ENCODE results near the gene PACRG. TPM values are rescaled to one million over a fixed set of nuclear protein-coding genes. Genes with fewer than 3 reads are reported as not detected.

Gene PACRG
- polyA plus RNA-seq, 1 of the 3 experiments (the other 2 are of a cell fraction) = 0.56 TPM

DNA sequence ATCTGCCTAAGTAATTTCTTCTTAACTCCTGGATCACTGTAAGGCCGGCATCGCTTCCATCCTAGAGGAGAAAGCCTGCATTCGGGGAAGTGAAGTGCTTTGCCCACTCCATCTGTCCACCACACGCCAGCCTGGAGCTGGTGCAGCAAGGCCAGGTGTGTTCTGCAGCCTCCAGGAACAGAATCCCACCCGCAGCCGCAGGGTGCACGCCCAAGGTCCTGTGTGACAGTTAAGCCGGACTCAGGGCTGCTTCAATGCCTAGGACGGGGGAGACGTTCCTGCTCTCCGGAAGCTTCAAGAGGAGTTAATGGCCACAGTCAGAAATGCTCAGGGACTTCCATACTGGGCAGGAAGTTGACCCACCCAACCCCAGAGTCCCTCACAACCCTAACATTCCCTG is 600.6 kb downstream of the PACRG start:
- Histone ChIP-seq H2AFZ (ENCODE audit: low read depth) (no peak overlapping the region), H3K9ac (no peak overlapping the region), H3K4me1 (ENCODE audit: control insufficient read depth in 1 of 2, insufficient read depth in 2 of 2, low read depth in 1 of 2, low read length in 1 of 2) (no peaks in the 10 kb centered on the region; a peak in 1 of 4 replicates), H4K20me1 (ENCODE audit: insufficient read depth) (no peaks in the 10 kb centered on the region), H3F3A (replicated peaks; ENCODE audit: insufficient read depth) (no peaks in the 10 kb centered on the region), H3K36me3 (replicated peaks in 1 of 2; ENCODE audit: control insufficient read depth in 1 of 2, insufficient read depth in 2 of 2, low read length in 1 of 2) (no peaks in the 10 kb centered on the region), H3K79me2 (ENCODE audit: insufficient read depth) (no peaks in the 10 kb centered on the region), H3K4me3 (ENCODE audit: low read depth in 2 of 2, low read length in 1 of 2) (no peak overlapping the region), H3K9me2 (no peaks in the 10 kb centered on the region), H3K4me2 (no peak overlapping the region), H3K27ac (ENCODE audit: low read depth in 2 of 2, low read length in 1 of 2) (no peak overlapping the region), H3K9me3 (no peaks in the 10 kb centered on the region), H3K27me3 (ENCODE audit: insufficient read depth) (no peaks in the 10 kb centered on the region)
- TF ChIP-seq NRF1 (IDR thresholded peaks at IDR 0.05; ENCODE audit: low read depth, low read length) (no peak), SIN3A (IDR thresholded peaks at IDR 0.05; ENCODE audit: borderline replicate concordance, low read depth, low read length) (no peak)
- no peak for DNase-seq
- POLR2A ChIA-PET = no interaction called here
- CTCF ChIA-PET = interaction anchor here (1.1 kb wide), 1 partner anchor 26 kb away, joined by 4 read pairs; no protein-coding TSS in a partner anchor
- WGBS (ENCODE audit: low lambda C conversion rate) = 93% methylated on average over 6 of the region's 11 CpGs

DNA sequence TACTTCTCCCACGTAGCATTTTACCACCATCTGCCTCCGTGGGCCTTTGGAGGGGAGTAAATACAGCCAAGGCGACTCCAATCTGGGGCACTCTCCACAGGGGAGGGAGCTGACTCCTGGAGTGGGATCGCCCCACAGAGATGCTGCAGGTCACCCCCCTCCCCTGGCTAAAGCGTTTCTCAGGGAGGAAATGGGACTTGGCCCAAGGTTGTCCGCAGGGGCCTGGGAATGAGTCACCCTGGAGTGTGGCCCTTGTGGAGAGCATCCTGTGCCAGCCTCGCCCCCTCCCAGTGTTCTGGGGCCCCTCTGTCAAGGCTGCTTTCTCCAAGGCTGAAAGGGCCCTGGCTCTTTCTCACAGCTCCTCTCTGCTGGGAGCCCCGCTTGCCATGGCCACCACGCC is 602.2 kb downstream of the PACRG start:
- Histone ChIP-seq H4K20me1 (ENCODE audit: insufficient read depth) (no peaks in the 10 kb centered on the region), H3K9me3 (no peaks in the 10 kb centered on the region), H3K9ac (no peak overlapping the region), H3K36me3 (replicated peaks in 1 of 2; ENCODE audit: control insufficient read depth in 1 of 2, insufficient read depth in 2 of 2, low read length in 1 of 2) (no peaks in the 10 kb centered on the region), H3F3A (replicated peaks; ENCODE audit: insufficient read depth) (no peaks in the 10 kb centered on the region), H3K79me2 (ENCODE audit: insufficient read depth) (no peaks in the 10 kb centered on the region), H3K27me3 (ENCODE audit: insufficient read depth) (no peaks in the 10 kb centered on the region), H3K4me3 (ENCODE audit: low read depth in 2 of 2, low read length in 1 of 2) (no peak overlapping the region), H2AFZ (ENCODE audit: low read depth) (no peak overlapping the region), H3K4me2 (no peak overlapping the region), H3K4me1 (ENCODE audit: control insufficient read depth in 1 of 2, insufficient read depth in 2 of 2, low read depth in 1 of 2, low read length in 1 of 2) (no peaks in the 10 kb centered on the region; a peak in 1 of 4 replicates), H3K27ac (ENCODE audit: low read depth in 2 of 2, low read length in 1 of 2) (no peak overlapping the region), H3K9me2 (no peaks in the 10 kb centered on the region)
- ChIA-PET CTCF (no interaction called here), POLR2A (no interaction called here)
- TF ChIP-seq EZH2phosphoT487 (IDR thresholded peaks at IDR 0.05; ENCODE audit: borderline replicate concordance, low read depth) (no peak), FOSL2 (IDR thresholded peaks at IDR 0.05; ENCODE audit: borderline replicate concordance, low read depth) (peak; percentile 18; the same call in 1 of the 2 replicates)
- no peak for DNase-seq
- WGBS (ENCODE audit: low lambda C conversion rate) = 89% methylated on average over 5 of the region's 9 CpGs

DNA sequence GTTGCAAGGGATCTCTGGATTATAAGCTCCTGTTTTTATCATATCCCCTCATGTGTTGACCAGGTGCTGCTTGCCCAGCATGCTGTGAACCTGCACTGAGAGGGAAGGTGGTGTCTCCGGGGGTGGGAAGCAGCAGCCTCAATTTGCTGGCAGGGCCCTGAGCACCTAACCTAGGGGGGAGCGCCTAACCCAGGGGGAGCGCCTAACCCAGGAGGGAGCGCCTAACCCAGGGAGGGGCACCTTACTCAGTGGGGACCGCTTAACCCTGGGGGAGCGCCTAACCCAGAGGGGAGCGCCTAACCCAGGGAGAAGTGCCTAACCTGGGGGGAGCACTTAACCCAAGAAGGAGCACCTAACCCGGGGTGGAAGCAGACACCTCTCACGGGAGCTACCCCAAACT is 603.5 kb downstream of the PACRG start:
- WGBS (ENCODE audit: low lambda C conversion rate) = 77% methylated on average over 9 of the region's 9 CpGs
- Histone ChIP-seq H3K27ac (ENCODE audit: low read depth in 2 of 2, low read length in 1 of 2) (no peak overlapping the region), H3F3A (replicated peaks; ENCODE audit: insufficient read depth) (no peaks in the 10 kb centered on the region), H3K79me2 (ENCODE audit: insufficient read depth) (no peaks in the 10 kb centered on the region), H3K4me1 (ENCODE audit: control insufficient read depth in 1 of 2, insufficient read depth in 2 of 2, low read depth in 1 of 2, low read length in 1 of 2) (no peaks in the 10 kb centered on the region; a peak in 1 of 4 replicates), H2AFZ (ENCODE audit: low read depth) (no peak overlapping the region), H3K9me2 (no peaks in the 10 kb centered on the region), H3K27me3 (ENCODE audit: insufficient read depth) (no peaks in the 10 kb centered on the region), H3K9ac (no peak overlapping the region), H3K4me3 (ENCODE audit: low read depth in 2 of 2, low read length in 1 of 2) (no peak overlapping the region), H3K4me2 (no peak overlapping the region), H3K36me3 (replicated peaks in 1 of 2; ENCODE audit: control insufficient read depth in 1 of 2, insufficient read depth in 2 of 2, low read length in 1 of 2) (no peaks in the 10 kb centered on the region), H4K20me1 (ENCODE audit: insufficient read depth) (no peaks in the 10 kb centered on the region), H3K9me3 (no peaks in the 10 kb centered on the region)
- no peak for TF ChIP-seq NFIC (IDR thresholded peaks at IDR 0.05; ENCODE audit: borderline replicate concordance)
- no peak for TF ChIP-seq CHD2 (IDR thresholded peaks at IDR 0.05; ENCODE audit: low read length, partially characterized antibody)
- DNase-seq = no peak
- ChIA-PET CTCF (interaction anchor here (0.7 kb wide), 1 partner anchor 24 kb away, joined by 3 read pairs; no protein-coding TSS in a partner anchor), POLR2A (no interaction called here)

DNA sequence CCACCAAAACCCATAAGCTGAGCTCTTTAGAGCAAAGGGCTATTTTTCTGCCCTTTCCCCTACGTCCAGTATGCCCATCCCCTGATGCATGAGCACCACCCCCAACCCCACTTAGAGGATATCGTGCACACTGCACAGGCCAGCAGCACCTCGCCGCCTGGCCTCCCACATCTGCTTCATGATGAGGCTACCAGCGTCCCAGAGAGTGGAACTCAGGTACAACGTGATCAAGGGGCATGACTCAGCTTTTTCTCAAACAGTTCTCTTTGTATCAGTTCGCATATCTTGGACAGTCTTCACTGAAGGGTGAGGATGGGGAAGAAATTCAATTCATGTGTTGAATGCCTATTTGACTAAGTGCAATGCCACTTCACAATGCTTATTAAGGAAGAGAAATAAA is 604.8 kb downstream of the PACRG start:
- Histone ChIP-seq H3F3A (replicated peaks; ENCODE audit: insufficient read depth) (no peaks in the 10 kb centered on the region), H3K27ac (ENCODE audit: low read depth in 2 of 2, low read length in 1 of 2) (no peak overlapping the region), H2AFZ (ENCODE audit: low read depth) (no peak overlapping the region), H3K9me2 (no peaks in the 10 kb centered on the region), H3K9me3 (no peaks in the 10 kb centered on the region), H3K4me3 (ENCODE audit: low read depth in 2 of 2, low read length in 1 of 2) (no peak overlapping the region), H3K4me1 (ENCODE audit: control insufficient read depth in 1 of 2, insufficient read depth in 2 of 2, low read depth in 1 of 2, low read length in 1 of 2) (no peaks in the 10 kb centered on the region; a peak in 1 of 4 replicates), H3K27me3 (ENCODE audit: insufficient read depth) (no peaks in the 10 kb centered on the region), H4K20me1 (ENCODE audit: insufficient read depth) (no peaks in the 10 kb centered on the region), H3K79me2 (ENCODE audit: insufficient read depth) (no peaks in the 10 kb centered on the region), H3K4me2 (no peak overlapping the region), H3K36me3 (replicated peaks in 1 of 2; ENCODE audit: control insufficient read depth in 1 of 2, insufficient read depth in 2 of 2, low read length in 1 of 2) (no peaks in the 10 kb centered on the region), H3K9ac (no peak overlapping the region)
- 69% methylated on average over 7 of the region's 7 CpGs for WGBS (ENCODE audit: low lambda C conversion rate)
- POLR2A ChIA-PET = no interaction called here
- CTCF ChIA-PET = no interaction called here
- no peak for DNase-seq
- TF ChIP-seq TCF12 (IDR thresholded peaks at IDR 0.05) = no peak
- TF ChIP-seq, protein P1, sequence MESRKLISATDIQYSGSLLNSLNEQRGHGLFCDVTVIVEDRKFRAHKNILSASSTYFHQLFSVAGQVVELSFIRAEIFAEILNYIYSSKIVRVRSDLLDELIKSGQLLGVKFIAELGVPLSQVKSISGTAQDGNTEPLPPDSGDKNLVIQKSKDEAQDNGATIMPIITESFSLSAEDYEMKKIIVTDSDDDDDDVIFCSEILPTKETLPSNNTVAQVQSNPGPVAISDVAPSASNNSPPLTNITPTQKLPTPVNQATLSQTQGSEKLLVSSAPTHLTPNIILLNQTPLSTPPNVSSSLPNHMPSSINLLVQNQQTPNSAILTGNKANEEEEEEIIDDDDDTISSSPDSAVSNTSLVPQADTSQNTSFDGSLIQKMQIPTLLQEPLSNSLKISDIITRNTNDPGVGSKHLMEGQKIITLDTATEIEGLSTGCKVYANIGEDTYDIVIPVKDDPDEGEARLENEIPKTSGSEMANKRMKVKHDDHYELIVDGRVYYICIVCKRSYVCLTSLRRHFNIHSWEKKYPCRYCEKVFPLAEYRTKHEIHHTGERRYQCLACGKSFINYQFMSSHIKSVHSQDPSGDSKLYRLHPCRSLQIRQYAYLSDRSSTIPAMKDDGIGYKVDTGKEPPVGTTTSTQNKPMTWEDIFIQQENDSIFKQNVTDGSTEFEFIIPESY (IDR thresholded peaks at IDR 0.05; ENCODE audit: borderline replicate concordance, low read depth) = no peak
- no peak for TF ChIP-seq TAF1 (IDR thresholded peaks at IDR 0.05; ENCODE audit: borderline replicate concordance, low read depth, low read length)
- TF ChIP-seq, protein P2, sequence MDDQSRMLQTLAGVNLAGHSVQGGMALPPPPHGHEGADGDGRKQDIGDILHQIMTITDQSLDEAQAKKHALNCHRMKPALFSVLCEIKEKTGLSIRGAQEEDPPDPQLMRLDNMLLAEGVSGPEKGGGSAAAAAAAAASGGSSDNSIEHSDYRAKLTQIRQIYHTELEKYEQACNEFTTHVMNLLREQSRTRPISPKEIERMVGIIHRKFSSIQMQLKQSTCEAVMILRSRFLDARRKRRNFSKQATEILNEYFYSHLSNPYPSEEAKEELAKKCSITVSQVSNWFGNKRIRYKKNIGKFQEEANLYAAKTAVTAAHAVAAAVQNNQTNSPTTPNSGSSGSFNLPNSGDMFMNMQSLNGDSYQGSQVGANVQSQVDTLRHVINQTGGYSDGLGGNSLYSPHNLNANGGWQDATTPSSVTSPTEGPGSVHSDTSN (IDR thresholded peaks at IDR 0.05) = no peak
- no peak for TF ChIP-seq TEAD4 (IDR thresholded peaks at IDR 0.05; ENCODE audit: borderline replicate concordance, insufficient read depth)
- TF ChIP-seq, protein P3, sequence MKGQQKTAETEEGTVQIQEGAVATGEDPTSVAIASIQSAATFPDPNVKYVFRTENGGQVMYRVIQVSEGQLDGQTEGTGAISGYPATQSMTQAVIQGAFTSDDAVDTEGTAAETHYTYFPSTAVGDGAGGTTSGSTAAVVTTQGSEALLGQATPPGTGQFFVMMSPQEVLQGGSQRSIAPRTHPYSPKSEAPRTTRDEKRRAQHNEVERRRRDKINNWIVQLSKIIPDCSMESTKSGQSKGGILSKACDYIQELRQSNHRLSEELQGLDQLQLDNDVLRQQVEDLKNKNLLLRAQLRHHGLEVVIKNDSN (IDR thresholded peaks at IDR 0.05; ENCODE audit: borderline replicate concordance, low read depth) = no peak
- no peak for TF ChIP-seq RAD21 (IDR thresholded peaks at IDR 0.05; ENCODE audit: low read length)
